ENCODE results near the gene ETV5.

ETV5 gene

GRCh38 chr3:186123012-186123411 lies 14.1 kb upstream of the ETV5 start:
- DNase-seq = no peak
- ATAC-seq = no peak

GRCh38 chr3:186121968-186122367 lies 13.1 kb upstream of the ETV5 start:
- DNase-seq (no peak), ATAC-seq (no peak)

GRCh38 chr3:186121278-186121677 lies 12.4 kb upstream of the ETV5 start:
- DNase-seq (no peak), ATAC-seq (no peak)

- ATAC-seq (no peak), DNase-seq (no peak)
Measured at GRCh38 chr3:186119499-186119898, 10.6 kb upstream of the ETV5 start.

GRCh38 chr3:186118692-186119091 lies 9.8 kb upstream of the ETV5 start:
- ATAC-seq (no peak), DNase-seq (no peak)

- no peak for ATAC-seq
- DNase-seq = no peak
Measured at GRCh38 chr3:186117521-186118134, 8.7 kb upstream of the ETV5 start.

GRCh38 chr3:186115239-186115996 lies 6.5 kb upstream of the ETV5 start:
- ATAC-seq (no peak), DNase-seq (no peak)

- no peak for DNase-seq
Measured at GRCh38 chr3:186110975-186111974, 2.4 kb upstream of the ETV5 start.

GRCh38 chr3:186109897-186110803 lies 1.3 kb upstream of the ETV5 start:
- peak; percentile 13 for DNase-seq

More at GRCh38 chr3:186110975-186111974, 2.4 kb upstream of the ETV5 start:
- no peak for ATAC-seq

GRCh38 chr3:186108106-186108940 lies 566 bp downstream of the ETV5 start:
- ATAC-seq = no peak
- DNase-seq = peak; percentile 35

More at GRCh38 chr3:186109897-186110803, 1.3 kb upstream of the ETV5 start:
- no peak for ATAC-seq

- DNase-seq (peak; percentile 50), ATAC-seq (no peak)
Measured at GRCh38 chr3:186107215-186108105, 1.4 kb downstream of the ETV5 start.

- ATAC-seq (no peak), DNase-seq (no peak)
Measured at GRCh38 chr3:186105543-186105942, 3.3 kb downstream of the ETV5 start.

- ATAC-seq (no peak), DNase-seq (no peak)
Measured at GRCh38 chr3:186102687-186103086, 6.2 kb downstream of the ETV5 start.

- ATAC-seq (no peak), DNase-seq (no peak)
Measured at GRCh38 chr3:186100398-186100797, 8.5 kb downstream of the ETV5 start.

- DNase-seq (no peak), ATAC-seq (no peak)
Measured at GRCh38 chr3:186099178-186099577, 9.7 kb downstream of the ETV5 start.

GRCh38 chr3:186098740-186099139 lies 10.1 kb downstream of the ETV5 start:
- DNase-seq (no peak), ATAC-seq (no peak)

- ATAC-seq (peak; percentile 43), DNase-seq (no peak)
Measured at GRCh38 chr3:186097663-186098451, 11.0 kb downstream of the ETV5 start.

GRCh38 chr3:186097317-186097662 lies 11.6 kb downstream of the ETV5 start:
- ATAC-seq (no peak), DNase-seq (no peak)

- no peak for ATAC-seq
- DNase-seq = no peak
Measured at GRCh38 chr3:186096290-186096689, 12.6 kb downstream of the ETV5 start.
